AG09309 (cell line): ENCODE data around the gene INMT.

Experiments
- DNase-seq: peaks from one replicate; pipeline ENCODE4 v3.0.0-alpha.2; 2010; ENCODE audit warnings: low read depth
- H3K4me3 ChIP-seq: 2 replicates; pipeline ENCODE4 v1.5.1; 2011; ENCODE audit warnings: mild to moderate bottlenecking, low read depth, low read length, moderate library complexity; ENCODE audit not compliant: control insufficient read depth
- TF ChIP-seq, protein P1 (sequence below): IDR thresholded peaks from 2 replicates; pipeline ENCODE4 v1.5.1; 2011; ENCODE audit warnings: mild to moderate bottlenecking, low read depth, low read length, inconsistent platforms; ENCODE audit not compliant: insufficient read depth, control insufficient read depth; ENCODE audit errors: missing control alignments

Gene INMT

GRCh38 chr7:30755384-30756154 is 3.6 kb downstream of the INMT start:
- no peak for DNase-seq
- TF ChIP-seq, protein P1, sequence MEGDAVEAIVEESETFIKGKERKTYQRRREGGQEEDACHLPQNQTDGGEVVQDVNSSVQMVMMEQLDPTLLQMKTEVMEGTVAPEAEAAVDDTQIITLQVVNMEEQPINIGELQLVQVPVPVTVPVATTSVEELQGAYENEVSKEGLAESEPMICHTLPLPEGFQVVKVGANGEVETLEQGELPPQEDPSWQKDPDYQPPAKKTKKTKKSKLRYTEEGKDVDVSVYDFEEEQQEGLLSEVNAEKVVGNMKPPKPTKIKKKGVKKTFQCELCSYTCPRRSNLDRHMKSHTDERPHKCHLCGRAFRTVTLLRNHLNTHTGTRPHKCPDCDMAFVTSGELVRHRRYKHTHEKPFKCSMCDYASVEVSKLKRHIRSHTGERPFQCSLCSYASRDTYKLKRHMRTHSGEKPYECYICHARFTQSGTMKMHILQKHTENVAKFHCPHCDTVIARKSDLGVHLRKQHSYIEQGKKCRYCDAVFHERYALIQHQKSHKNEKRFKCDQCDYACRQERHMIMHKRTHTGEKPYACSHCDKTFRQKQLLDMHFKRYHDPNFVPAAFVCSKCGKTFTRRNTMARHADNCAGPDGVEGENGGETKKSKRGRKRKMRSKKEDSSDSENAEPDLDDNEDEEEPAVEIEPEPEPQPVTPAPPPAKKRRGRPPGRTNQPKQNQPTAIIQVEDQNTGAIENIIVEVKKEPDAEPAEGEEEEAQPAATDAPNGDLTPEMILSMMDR = no peak

GRCh38 chr7:30757342-30757692 is 5.4 kb downstream of the INMT start:
- TF ChIP-seq, protein P1 = no peak
- no peak overlapping the region for H3K4me3 ChIP-seq
- no peak for DNase-seq

More at GRCh38 chr7:30755384-30756154, 3.6 kb downstream of the INMT start:
- no peak overlapping the region for H3K4me3 ChIP-seq

- TF ChIP-seq, protein P1 = no peak
- H3K4me3 ChIP-seq = no peak overlapping the region
- no peak for DNase-seq
Measured at GRCh38 chr7:30760514-30761213, 8.7 kb downstream of the INMT start.

DNA sequence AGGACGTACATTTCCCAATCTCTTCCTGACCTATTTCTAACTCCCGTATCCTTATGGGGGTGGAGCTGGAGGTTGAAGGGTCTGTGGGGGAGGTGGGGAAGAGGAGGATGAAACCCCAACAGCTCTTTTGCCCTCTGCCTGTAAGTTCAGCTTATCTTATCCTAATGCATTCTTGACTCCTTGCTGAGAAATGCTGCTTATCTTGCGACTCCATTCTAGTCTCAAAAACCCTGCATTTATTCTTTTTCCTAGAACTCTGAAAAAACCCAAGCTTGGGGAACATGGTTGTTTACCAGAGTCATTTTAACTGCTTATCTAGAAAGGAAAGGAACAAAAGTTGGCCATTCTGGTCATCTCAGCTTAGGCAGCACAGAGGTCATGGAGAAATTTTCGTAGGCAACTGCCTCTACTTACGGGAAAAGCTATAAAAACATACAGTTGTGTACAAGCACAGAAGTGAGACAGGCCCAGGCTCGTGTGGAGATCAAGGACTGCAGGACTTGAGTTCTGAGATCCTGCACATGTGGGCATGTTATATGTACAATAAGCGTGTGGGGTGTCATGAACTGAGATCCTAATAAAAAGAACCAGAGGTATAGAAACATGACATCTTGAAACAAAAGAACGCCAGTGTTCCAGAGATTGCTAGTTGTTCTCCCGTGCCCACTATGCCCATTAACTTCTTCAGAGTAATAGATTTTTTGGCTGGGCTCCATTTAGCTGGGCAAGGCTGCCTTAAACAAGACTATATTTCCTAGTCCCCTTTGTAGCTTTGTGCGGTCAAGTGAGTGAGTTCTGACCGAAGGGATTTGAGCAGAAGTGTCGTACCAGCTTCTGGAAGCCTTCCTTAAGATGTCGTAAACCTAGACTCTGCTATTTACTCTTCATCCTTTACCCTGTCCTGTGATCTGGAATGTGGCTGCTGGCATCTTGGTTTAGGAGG is 9.6 kb downstream of the INMT start:
- no peak for DNase-seq
- H3K4me3 ChIP-seq = no peak overlapping the region
- TF ChIP-seq, protein P1 = no peak

- no peak overlapping the region for H3K4me3 ChIP-seq
- DNase-seq = no peak
- TF ChIP-seq, protein P1 = no peak
Measured at GRCh38 chr7:30764030-30764975, 12.4 kb downstream of the INMT start.

DNA sequence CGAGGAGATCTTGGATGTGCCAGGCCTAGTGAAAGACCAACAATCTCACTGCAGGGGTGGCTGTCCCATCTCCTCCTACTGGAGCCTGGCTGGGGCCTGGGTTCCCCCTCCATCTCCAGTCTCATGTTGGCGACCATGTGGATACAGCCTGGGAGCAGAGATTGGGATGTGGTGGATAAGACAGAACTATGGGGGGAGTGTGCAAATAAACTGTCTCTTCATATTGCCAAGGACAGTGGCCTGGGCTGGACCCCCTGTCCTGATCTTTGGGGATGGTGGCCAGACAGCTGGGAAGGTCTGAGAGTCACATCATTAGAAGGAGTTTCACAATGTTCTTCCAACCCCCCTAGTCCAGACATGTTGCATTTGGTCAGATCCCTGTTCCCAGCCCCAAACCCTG is 13.5 kb downstream of the INMT start:
- H3K4me3 ChIP-seq = no peak overlapping the region
- DNase-seq = no peak
- TF ChIP-seq, protein P1 = no peak
